NCI-H526 treated with DMSO at 0.1 percent for 48 hours (cell line): Measurements from ENCODE around the gene APOC4.
"Not testable (repeated sequence)": the region's sequence is repeated elsewhere in the genome, so short reads cannot be mapped to it uniquely, and the experiment has no call there.

ENCODE experiments used
- DNase-seq: peaks from one replicate; lab custom pipeline; 2025; lab: John Stamatoyannopoulos, UW

The APOC4 gene

GRCh38 chr19:44958090-44958489 lies 16.1 kb downstream of the APOC4 start:
- DNase-seq, result no peak

- no peak for DNase-seq
Measured at GRCh38 chr19:44959691-44960090, 17.7 kb downstream of the APOC4 start.

- no peak for DNase-seq
Measured at GRCh38 chr19:44960906-44961728, 19.1 kb downstream of the APOC4 start.

- no peak for DNase-seq
Measured at GRCh38 chr19:44961821-44962220, 19.8 kb downstream of the APOC4 start.

GRCh38 chr19:44968118-44968517 lies 26.1 kb downstream of the APOC4 start:
- no peak for DNase-seq

- no peak for DNase-seq
Measured at GRCh38 chr19:44968670-44969069, 26.6 kb downstream of the APOC4 start.

GRCh38 chr19:44969437-44969836 lies 27.4 kb downstream of the APOC4 start:
- no peak for DNase-seq

GRCh38 chr19:44971451-44971850 lies 29.4 kb downstream of the APOC4 start:
- not testable (repeated sequence) for DNase-seq

GRCh38 chr19:44972802-44973201 lies 30.8 kb downstream of the APOC4 start:
- no peak for DNase-seq

- no peak for DNase-seq
Measured at GRCh38 chr19:44973982-44974735, 32.1 kb downstream of the APOC4 start.

- DNase-seq, result no peak
Measured at GRCh38 chr19:44974857-44975256, 32.8 kb downstream of the APOC4 start.

- DNase-seq, result no peak
Measured at GRCh38 chr19:44975444-44975843, 33.4 kb downstream of the APOC4 start.

GRCh38 chr19:44984005-44984404 lies 42.0 kb downstream of the APOC4 start:
- no peak for DNase-seq

GRCh38 chr19:44985445-44985844 lies 43.4 kb downstream of the APOC4 start:
- no peak for DNase-seq

GRCh38 chr19:44986389-44986788 lies 44.4 kb downstream of the APOC4 start:
- no peak for DNase-seq

- no peak for DNase-seq
Measured at GRCh38 chr19:44987148-44987675, 45.2 kb downstream of the APOC4 start.

- no peak for DNase-seq
Measured at GRCh38 chr19:44988273-44988672, 46.2 kb downstream of the APOC4 start.

GRCh38 chr19:44988896-44989556 lies 47.0 kb downstream of the APOC4 start:
- DNase-seq, result no peak

- no peak for DNase-seq
Measured at GRCh38 chr19:44990459-44990858, 48.4 kb downstream of the APOC4 start.

- DNase-seq, result no peak
Measured at GRCh38 chr19:44990966-44991365, 48.9 kb downstream of the APOC4 start.

- DNase-seq, result no peak
Measured at GRCh38 chr19:44992336-44993163, 50.5 kb downstream of the APOC4 start.

GRCh38 chr19:44993526-44993925 lies 51.5 kb downstream of the APOC4 start:
- DNase-seq, result no peak
